GM23248 (cell line): ENCODE results near the gene LRFN2. TPM values are rescaled to one million over a fixed set of nuclear protein-coding genes. Genes with fewer than 3 reads are reported as not detected.
A peak's percentile ranks its signal among the peaks of the same experiment; 100 is the strongest.

ENCODE experiments used
- DNase-seq: peaks from one replicate; pipeline ENCODE4 v3.0.0-alpha.2; 2015
- H2AFZ ChIP-seq: fragments of 200-600 bp; sonication (generic); 2 replicates; pipeline ENCODE4 v1.6.1; 2016; ENCODE audit warnings: antibody characterized with exemption
- H3F3A ChIP-seq: fragments of 200-600 bp; sonication (generic); 2 replicates; pipeline ENCODE4 v1.6.1; 2016; ENCODE audit warnings: mild to moderate bottlenecking, antibody characterized with exemption, mixed run types; ENCODE audit not compliant: insufficient read depth
- H3K27ac ChIP-seq: fragments of 200-600 bp; sonication (generic); 2 replicates; pipeline ENCODE4 v1.5.1; 2016; ENCODE audit warnings: mild to moderate bottlenecking
- H3K27me3 ChIP-seq: fragments of 200-600 bp; sonication (generic); replicated peaks from 2 replicates; pipeline ENCODE4 v1.6.1; 2016; ENCODE audit warnings: mild to moderate bottlenecking; ENCODE audit not compliant: insufficient read depth
- H3K36me3 ChIP-seq: fragments of 200-600 bp; sonication (generic); 2 replicates; pipeline ENCODE4 v1.6.1; 2016; ENCODE audit warnings: low read depth, mild to moderate bottlenecking
- H3K4me1 ChIP-seq: fragments of 200-600 bp; sonication (generic); 2 replicates; pipeline ENCODE4 v1.6.1; 2016; ENCODE audit warnings: mild to moderate bottlenecking; ENCODE audit not compliant: insufficient read depth
- H3K4me2 ChIP-seq: fragments of 200-600 bp; sonication (generic); one replicate; pipeline ENCODE4 v1.6.1; 2016; ENCODE audit warnings: mild to moderate bottlenecking; ENCODE audit not compliant: unreplicated experiment
- H3K4me3 ChIP-seq: fragments of 200-600 bp; sonication (generic); 2 replicates; pipeline ENCODE4 v1.5.1; 2016; ENCODE audit warnings: mild to moderate bottlenecking
- H3K79me2 ChIP-seq: fragments of 200-600 bp; sonication (generic); 2 replicates; pipeline ENCODE4 v1.6.1; 2016; ENCODE audit warnings: mild to moderate bottlenecking; ENCODE audit not compliant: insufficient read depth
- H3K9ac ChIP-seq: fragments of 200-600 bp; sonication (generic); 2 replicates; pipeline ENCODE4 v1.6.1; 2016; ENCODE audit warnings: mild to moderate bottlenecking
- H3K9me2 ChIP-seq: fragments of 200-600 bp; sonication (generic); 2 replicates; pipeline ENCODE4 v1.6.1; 2016; ENCODE audit warnings: mixed run types, mild to moderate bottlenecking, moderate library complexity; ENCODE audit not compliant: insufficient read depth
- H3K9me3 ChIP-seq: fragments of 200-600 bp; sonication (generic); one replicate; pipeline ENCODE4 v1.6.1; 2017; ENCODE audit warnings: low read depth
- H4K20me1 ChIP-seq: fragments of 200-600 bp; sonication (generic); 2 replicates; pipeline ENCODE4 v1.6.0; 2016; ENCODE audit not compliant: insufficient read depth
- EZH2 ChIP-seq: fragments of 200-600 bp; sonication (generic); IDR thresholded peaks from 2 replicates; pipeline ENCODE4 v1.6.1; 2018; ENCODE audit warnings: antibody characterized with exemption, mild to moderate bottlenecking; ENCODE audit not compliant: insufficient read depth, poor library complexity, severe bottlenecking
- EZH2phosphoT487 ChIP-seq: fragments of 200-600 bp; sonication (generic); IDR thresholded peaks from 2 replicates; pipeline ENCODE4 v1.6.1; 2018; ENCODE audit warnings: antibody characterized with exemption, moderate library complexity, mild to moderate bottlenecking, low read depth; ENCODE audit not compliant: insufficient read depth
- WGBS, 2 experiments: methylation state at CpG; one replicate each; pipeline ENCODE4 v1.1.6; 2015 to 2017; ENCODE audit warnings: low lambda C conversion rate in 2 of 2, low coverage in 1 of 2; ENCODE audit errors: missing lambda C conversion rate in 2 of 2; 5-methylcytosine and 5-hydroxymethylcytosine counted together
- in situ Hi-C: fragments of 300-500 bp; cut with MboI; formaldehyde crosslinking; loops from 2 replicates; pipeline ENCODE4 v1.15.0; 2020
- polyA plus RNA-seq: library from polyadenylated mRNA; unstranded; fragments of >200 nt; fragmentation: Nextera tagmentation; extraction: Ambion mirVana; gene quantifications from 2 replicates; pipeline ENCODE4 v1.2.1, GENCODE V29; 2016
- total RNA-seq: library from RNA; depleted of rRNA; stranded (reverse); fragments of >200 nt; shearing (Covaris generic); gene quantifications from 2 replicates; pipeline ENCODE4 v1.2.3, GENCODE V29; 2014

The LRFN2 gene
- total and polyA plus RNA-seq, 2 experiments from 2014 or later = not detected

DNA sequence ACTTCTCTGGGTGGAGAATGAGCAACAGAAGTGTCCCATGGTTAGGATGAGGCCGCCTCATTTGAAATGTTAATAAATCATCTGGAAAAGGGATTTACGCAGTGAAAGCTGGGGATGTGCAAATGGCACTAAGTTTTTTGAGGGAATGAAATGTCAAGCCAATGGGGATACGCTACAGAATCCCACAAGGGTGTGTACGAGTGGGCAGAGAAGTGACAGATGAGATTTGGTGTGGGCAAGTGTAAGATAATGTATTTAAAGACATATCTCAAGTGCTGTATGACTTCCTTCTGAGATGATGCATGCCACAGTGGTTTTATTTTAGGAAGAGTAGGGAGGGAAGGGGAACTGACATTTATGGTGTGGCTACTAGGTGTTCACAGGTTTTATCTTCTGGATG lies 100.6 kb downstream of the LRFN2 start:
- Histone ChIP-seq H3K36me3 (no peaks in the 10 kb centered on the region), H3K27me3 (no peaks in the 10 kb centered on the region; the same call in 1 of the 2 replicates), H2AFZ (no peak overlapping the region), H3K4me2 (no peak overlapping the region), H3K9me3 (no peaks in the 10 kb centered on the region), H3K4me3 (no peak overlapping the region), H3K9ac (no peak overlapping the region), H3K4me1 (no peaks in the 10 kb centered on the region), H3K27ac (no peak overlapping the region), H3F3A (no peaks in the 10 kb centered on the region), H4K20me1 (no peaks in the 10 kb centered on the region), H3K9me2 (no peaks in the 10 kb centered on the region), H3K79me2 (no peaks in the 10 kb centered on the region)
- in situ Hi-C loops = no loop called here
- TF ChIP-seq EZH2 (no peak), EZH2phosphoT487 (no peak)
- WGBS, 2 experiments = 28 to 39% methylated on average over 4 of the region's 4 CpGs
- no peak for DNase-seq

DNA sequence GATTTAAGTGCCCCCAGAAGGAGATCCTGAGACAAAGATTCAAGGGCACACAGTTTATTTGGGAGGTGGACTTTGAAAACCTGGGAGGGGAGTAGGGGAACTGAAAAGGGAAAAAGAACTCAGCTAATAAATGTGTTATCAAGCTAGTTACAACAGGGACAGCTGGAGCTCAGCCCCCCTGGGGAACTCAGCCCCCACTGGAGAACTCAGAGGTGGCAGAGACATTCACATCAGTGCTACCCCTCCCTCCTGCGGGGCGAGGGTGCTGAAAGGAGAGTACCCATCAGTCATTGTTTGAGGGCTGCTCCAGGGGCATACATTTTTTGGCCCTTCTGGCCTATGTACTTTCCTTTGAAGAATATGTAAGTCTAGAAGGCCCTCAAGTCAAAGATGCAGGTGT lies 101.4 kb downstream of the LRFN2 start:
- Histone ChIP-seq H3K9me2 (no peaks in the 10 kb centered on the region), H3K9ac (no peak overlapping the region), H3K36me3 (no peaks in the 10 kb centered on the region), H4K20me1 (no peaks in the 10 kb centered on the region), H3K4me1 (no peaks in the 10 kb centered on the region), H2AFZ (no peak overlapping the region), H3K27ac (no peak overlapping the region), H3K9me3 (no peaks in the 10 kb centered on the region), H3K4me3 (no peak overlapping the region), H3K4me2 (no peak overlapping the region), H3K27me3 (no peaks in the 10 kb centered on the region; the same call in 1 of the 2 replicates), H3F3A (no peaks in the 10 kb centered on the region), H3K79me2 (no peaks in the 10 kb centered on the region)
- WGBS, 2 experiments = 28 to 51% methylated on average over 2 of the region's 2 CpGs
- in situ Hi-C loops = no loop called here
- DNase-seq = no peak
- TF ChIP-seq EZH2phosphoT487 (no peak), EZH2 (no peak)

DNA sequence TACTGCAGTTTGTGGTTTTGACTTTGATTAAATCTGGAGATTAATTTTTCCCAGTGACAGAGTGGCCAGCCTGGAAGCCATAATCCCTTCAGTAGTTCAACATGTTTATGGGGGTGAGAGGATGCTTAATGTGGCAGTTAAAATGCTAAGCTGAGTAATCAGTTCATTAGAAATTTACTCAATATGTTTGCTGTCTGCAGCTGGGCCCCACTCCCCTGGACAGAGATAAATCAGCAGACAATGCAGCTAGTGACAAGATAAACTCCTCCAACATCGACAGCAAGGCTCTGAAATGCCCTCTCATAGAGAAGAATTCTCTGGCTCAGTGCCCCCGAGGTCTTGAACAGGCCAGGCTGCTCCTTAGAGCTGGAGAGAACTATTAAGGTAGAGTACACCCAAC lies 101.9 kb downstream of the LRFN2 start:
- Histone ChIP-seq H3K27me3 (no peaks in the 10 kb centered on the region; the same call in 1 of the 2 replicates), H3K4me2 (no peak overlapping the region), H3K9me3 (no peaks in the 10 kb centered on the region), H2AFZ (no peak overlapping the region), H3K36me3 (no peaks in the 10 kb centered on the region), H3F3A (no peaks in the 10 kb centered on the region), H3K79me2 (no peaks in the 10 kb centered on the region), H3K4me3 (no peak overlapping the region), H3K9me2 (no peaks in the 10 kb centered on the region), H3K4me1 (no peaks in the 10 kb centered on the region), H3K9ac (no peak overlapping the region), H3K27ac (no peak overlapping the region), H4K20me1 (no peaks in the 10 kb centered on the region)
- TF ChIP-seq EZH2 = no peak
- TF ChIP-seq EZH2phosphoT487 = no peak
- 0 to 3% methylated on average over 2 of the region's 2 CpGs for WGBS, 2 experiments
- in situ Hi-C loops = no loop called here
- no peak for DNase-seq

- H3K9me2 ChIP-seq = no peaks in the 10 kb centered on the region
- no peaks in the 10 kb centered on the region for H3F3A ChIP-seq
- H4K20me1 ChIP-seq = no peaks in the 10 kb centered on the region
- no peaks in the 10 kb centered on the region for H3K36me3 ChIP-seq
- in situ Hi-C loops = no loop called here
- H3K9me3 ChIP-seq = no peaks in the 10 kb centered on the region
- no peaks in the 10 kb centered on the region for H3K79me2 ChIP-seq
- H2AFZ ChIP-seq = no peak overlapping the region
- WGBS, 2 experiments = 57 to 63% methylated on average over 7 of the region's 7 CpGs
- no peak overlapping the region for H3K4me3 ChIP-seq
- no peaks in the 10 kb centered on the region; the same call in 1 of the 2 replicates for H3K27me3 ChIP-seq
- TF ChIP-seq EZH2 = no peak
- TF ChIP-seq EZH2phosphoT487 = no peak
- no peak overlapping the region for H3K4me2 ChIP-seq
- H3K9ac ChIP-seq = no peak overlapping the region
- no peaks in the 10 kb centered on the region for H3K4me1 ChIP-seq
- no peak for DNase-seq
- H3K27ac ChIP-seq = no peak overlapping the region
Observed at GRCh38 chr6:40484066-40484465, 103.1 kb downstream of the LRFN2 start.

- H3K36me3 ChIP-seq = no peaks in the 10 kb centered on the region
- H3K9ac ChIP-seq = no peak overlapping the region
- no peak overlapping the region for H3K4me2 ChIP-seq
- 12 to 24% methylated on average over 6 to 7 of the region's 7 CpGs for WGBS, 2 experiments
- no peaks in the 10 kb centered on the region for H3K4me1 ChIP-seq
- H3K27ac ChIP-seq = no peak overlapping the region
- no peaks in the 10 kb centered on the region for H3F3A ChIP-seq
- in situ Hi-C loops = no loop called here
- no peaks in the 10 kb centered on the region for H3K9me3 ChIP-seq
- H4K20me1 ChIP-seq = no peaks in the 10 kb centered on the region
- H3K27me3 ChIP-seq = peaks cover 3% of the 10 kb centered on the region; the same call in 1 of the 2 replicates
- TF ChIP-seq EZH2phosphoT487 (no peak), EZH2 (no peak)
- peak; percentile 7 for DNase-seq
- no peak overlapping the region for H3K4me3 ChIP-seq
- H2AFZ ChIP-seq = no peak overlapping the region
- H3K79me2 ChIP-seq = no peaks in the 10 kb centered on the region
- no peaks in the 10 kb centered on the region for H3K9me2 ChIP-seq
Observed at GRCh38 chr6:40482532-40482931, 104.6 kb downstream of the LRFN2 start.
